NT2/D1 (cell line): ENCODE data around the gene RC3H2.

Source experiments
- DNase-seq: peaks from one replicate; pipeline ENCODE4 v3.0.0-alpha.2; 2011; ENCODE audit warnings: low read depth, low spot score
- H3K27me3 ChIP-seq: 2 replicates; pipeline ENCODE4 v1.6.0; 2011; ENCODE audit warnings: mild to moderate bottlenecking; ENCODE audit not compliant: insufficient read length, insufficient read depth
- H3K36me3 ChIP-seq: 2 replicates; pipeline ENCODE4 v1.6.1; 2011; ENCODE audit warnings: mild to moderate bottlenecking, low read length, mixed read lengths; ENCODE audit not compliant: insufficient read depth, insufficient read length
- H3K4me1 ChIP-seq: 2 replicates; pipeline ENCODE4 v1.5.1; 2011; ENCODE audit not compliant: insufficient read depth, insufficient read length
- H3K4me3 ChIP-seq: 2 replicates; pipeline ENCODE4 v1.5.1; 2011; ENCODE audit warnings: low read depth; ENCODE audit not compliant: insufficient read length
- H3K9ac ChIP-seq: 2 replicates; pipeline ENCODE4 v1.6.0; 2011; ENCODE audit warnings: low read depth; ENCODE audit not compliant: insufficient read length
- H3K9me3 ChIP-seq: 2 replicates; pipeline ENCODE4 v1.5.1; 2011; ENCODE audit warnings: mild to moderate bottlenecking, low read length; ENCODE audit not compliant: insufficient read depth
- SUZ12 ChIP-seq: IDR thresholded peaks from 2 replicates; pipeline ENCODE4 v1.6.1; 2011; ENCODE audit not compliant: insufficient read length, insufficient read depth; ENCODE audit errors: extremely low read depth
- YY1 ChIP-seq: IDR thresholded peaks from 2 replicates; pipeline ENCODE4 v1.6.1; 2011; ENCODE audit not compliant: insufficient read length, insufficient read depth
- ZNF274 ChIP-seq: IDR thresholded peaks from 2 replicates; pipeline ENCODE4 v1.6.1; 2011; ENCODE audit warnings: mild to moderate bottlenecking, low read depth, low read length

RC3H2 gene

GRCh38 chr9:122797316-122798063 lies 107.7 kb downstream of the RC3H2 start:
- TF ChIP-seq SUZ12 (no peak), YY1 (no peak), ZNF274 (no peak)
- no peak overlapping the region for H3K9ac ChIP-seq
- H3K4me1 ChIP-seq = no peaks in the 10 kb centered on the region
- no peaks in the 10 kb centered on the region for H3K27me3 ChIP-seq
- no peak for DNase-seq
- no peaks in the 10 kb centered on the region for H3K9me3 ChIP-seq
- no peak overlapping the region for H3K4me3 ChIP-seq
- no peaks in the 10 kb centered on the region for H3K36me3 ChIP-seq
